HCT116 (cell line): ENCODE results near the gene NOLC1. TPM values are rescaled to one million over a fixed set of nuclear protein-coding genes. Genes with fewer than 3 reads are reported as not detected.

Experiments
- ATAC-seq: fragments of 200-7000 bp; cut with Tn5 transposase; 2 replicates; pipeline ENCODE4 v1.9.1; 2020; ENCODE audit warnings: mild to moderate bottlenecking, moderate library complexity
- BruUV-seq: library from RNA; stranded (reverse); fragments of 400-500 nt; replicated peaks from 2 replicates; lab custom pipeline; 2021; lab: Mats Ljungman, UMichigan
- CTCF ChIA-PET: fragments of 300-600 bp; sonication (Branson Sonifier 250); formaldehyde crosslinking; loops from one replicate; lab custom pipeline; 2021; ENCODE audit warnings: antibody characterized with exemption; lab: Charles Lee
- POLR2A ChIA-PET: fragments of 300-600, 350-600 bp; sonication (Branson Sonifier 250); formaldehyde crosslinking; loops from one replicate; lab custom pipeline; 2021; ENCODE audit warnings: antibody characterized with exemption; lab: Charles Lee
- RAD21 ChIA-PET, 2 experiments: fragments of 300-600 bp; sonication (Branson Sonifier 250); formaldehyde crosslinking; loops; one replicate each; lab custom pipeline; 2023; ENCODE audit warnings: low total read pairs in 2 of 2; ENCODE audit not compliant: uncharacterized antibody in 2 of 2, unreplicated experiment in 2 of 2, low non-redundant PET in 1 of 2; lab: Charles Lee
- DNase-seq: peaks from one replicate; pipeline ENCODE4 v3.0.0-alpha.2; 2010; ENCODE audit warnings: low read depth, low spot score
- H2AFZ ChIP-seq: fragments of 200-600 bp; shearing (Covaris generic), sonication (generic); 2 replicates; pipeline ENCODE4 v1.6.1; 2017; ENCODE audit warnings: low read depth, mixed run types, mixed read lengths, antibody characterized with exemption, low read length; ENCODE audit not compliant: poor library complexity, severe bottlenecking
- H3K27ac ChIP-seq: 2 replicates; pipeline ENCODE4 v1.5.1; 2012; ENCODE audit warnings: low read depth, low read length
- H3K27me3 ChIP-seq: fragments of 200-600 bp; sonication (generic); 2 replicates; pipeline ENCODE4 v1.6.1; 2016; ENCODE audit warnings: mixed run types, low read length, mixed read lengths; ENCODE audit not compliant: insufficient read depth
- H3K36me3 ChIP-seq, 2 experiments: fragments of 200-500 bp in 1 of 2; fragments of 200-600 bp in 1 of 2; sonication (Bioruptor generic) in 1 of 2; sonication (generic) in 1 of 2; 2 replicates each; pipeline versions ENCODE4 v1.5.1 to v1.6.1; 2014 to 2016; ENCODE audit warnings: low read length in 2 of 2, inconsistent platforms in 1 of 2, mixed read lengths in 1 of 2, mixed run types in 1 of 2; ENCODE audit not compliant: insufficient read depth in 2 of 2, control insufficient read depth in 1 of 2
- H3K4me1 ChIP-seq, 2 experiments: fragments of 200-600 bp in 1 of 2; sonication (generic) in 1 of 2; 2 replicates each; pipeline versions ENCODE4 v1.5.1 to v1.6.1; 2012 to 2017; ENCODE audit warnings: low read length in 2 of 2, inconsistent platforms in 1 of 2, mild to moderate bottlenecking in 1 of 2, mixed read lengths in 1 of 2, mixed run types in 1 of 2, moderate library complexity in 1 of 2; ENCODE audit not compliant: insufficient read depth in 2 of 2, control insufficient read depth in 1 of 2
- H3K4me2 ChIP-seq: fragments of 200-600 bp; sonication (generic); 2 replicates; pipeline ENCODE4 v1.6.1; 2017; ENCODE audit warnings: mixed run types, low read length, mixed read lengths
- H3K4me3 ChIP-seq, 2 experiments: fragments of 200-600 bp in 1 of 2; sonication (generic) in 1 of 2; replicated peaks in 1 of 2; 2 replicates each; pipeline ENCODE4 v1.5.1; 2011 to 2016; ENCODE audit warnings: low read length in 2 of 2, control low read depth in 1 of 2, low read depth in 1 of 2, mild to moderate bottlenecking in 1 of 2, mixed read lengths in 1 of 2, mixed run types in 1 of 2
- H3K79me2 ChIP-seq: fragments of 200-600 bp; sonication (generic); 2 replicates; pipeline ENCODE4 v1.6.1; 2017; ENCODE audit warnings: mild to moderate bottlenecking, mixed run types, low read length, moderate library complexity, mixed read lengths; ENCODE audit not compliant: insufficient read depth
- H3K9ac ChIP-seq: fragments of 200-600 bp; sonication (generic); 2 replicates; pipeline ENCODE4 v1.6.1; 2016; ENCODE audit warnings: low read length, mixed read lengths
- H3K9me2 ChIP-seq: fragments of 200-600 bp; sonication (generic), shearing (Covaris generic); 2 replicates; pipeline ENCODE4 v1.6.1; 2017; ENCODE audit warnings: mixed run types, mild to moderate bottlenecking, moderate library complexity; ENCODE audit not compliant: insufficient read depth
- H3K9me3 ChIP-seq, 2 experiments: fragments of 200-500 bp in 1 of 2; fragments of 200-600 bp in 1 of 2; sonication (Bioruptor generic) in 1 of 2; sonication (generic) in 1 of 2; 2 replicates each; pipeline ENCODE4 v1.6.1; 2014 to 2017; ENCODE audit warnings: low read length in 2 of 2, mixed read lengths in 2 of 2, inconsistent platforms in 1 of 2, low read depth in 1 of 2, mild to moderate bottlenecking in 1 of 2, mixed run types in 1 of 2, moderate library complexity in 1 of 2; ENCODE audit not compliant: control insufficient read depth in 1 of 2, insufficient read depth in 1 of 2
- H4K20me1 ChIP-seq: fragments of 200-600 bp; sonication (generic), shearing (Covaris generic); 2 replicates; pipeline ENCODE4 v1.6.1; 2017; ENCODE audit warnings: mixed run types, mild to moderate bottlenecking, moderate library complexity; ENCODE audit not compliant: insufficient read depth
- CEBPB ChIP-seq: IDR thresholded peaks from 2 replicates; pipeline ENCODE4 v1.6.1; 2012; ENCODE audit warnings: low read depth
- EGR1 ChIP-seq: IDR thresholded peaks from 2 replicates; pipeline ENCODE4 v1.6.1; 2012; ENCODE audit warnings: low read depth
- ELF1 ChIP-seq: IDR thresholded peaks from 2 replicates; pipeline ENCODE4 v1.6.1; 2012; ENCODE audit warnings: low read depth, borderline replicate concordance
- EZH2 ChIP-seq: fragments of 200-600 bp; sonication (generic); IDR thresholded peaks from 2 replicates; pipeline ENCODE4 v1.6.1; 2017; ENCODE audit warnings: antibody characterized with exemption, mixed run types
- EZH2phosphoT487 ChIP-seq: fragments of 200-600 bp; IDR thresholded peaks from 2 replicates; pipeline ENCODE4 v1.6.1; 2018; ENCODE audit warnings: antibody characterized with exemption, borderline replicate concordance
- FOSL1 ChIP-seq: IDR thresholded peaks from 2 replicates; pipeline ENCODE4 v1.6.1; 2012; ENCODE audit warnings: low read depth
- RAD21 ChIP-seq: IDR thresholded peaks from 2 replicates; pipeline ENCODE4 v1.6.1; 2012; ENCODE audit warnings: low read depth, mild to moderate bottlenecking
- SIN3A ChIP-seq: IDR thresholded peaks from 2 replicates; pipeline ENCODE4 v1.6.1; 2012; ENCODE audit warnings: low read depth
- SP1 ChIP-seq: IDR thresholded peaks from 2 replicates; pipeline ENCODE4 v1.6.1; 2012; ENCODE audit warnings: low read depth
- SRF ChIP-seq: IDR thresholded peaks from 2 replicates; pipeline ENCODE4 v1.6.1; 2012; ENCODE audit warnings: low read depth
- TCF7L2 ChIP-seq: IDR thresholded peaks from 2 replicates; pipeline ENCODE4 v1.7.0; 2011; ENCODE audit warnings: borderline replicate concordance, inconsistent platforms; ENCODE audit not compliant: insufficient read depth, insufficient read length; ENCODE audit errors: extremely low read depth
- YY1 ChIP-seq: IDR thresholded peaks from 2 replicates; pipeline ENCODE4 v1.6.1; 2011; ENCODE audit warnings: low read length, low read depth, moderate library complexity, mild to moderate bottlenecking; ENCODE audit not compliant: insufficient replicate concordance; ENCODE audit errors: extremely low read depth
- ZNF274 ChIP-seq: fragments of 200-500 bp; sonication (Bioruptor generic); IDR thresholded peaks from 2 replicates; pipeline ENCODE4 v1.6.1; 2014; ENCODE audit warnings: mild to moderate bottlenecking, low read depth, low read length, inconsistent platforms
- intact Hi-C: fragments of 100-400 bp; cut with micrococcal nuclease; formaldehyde crosslinking; loops from 2 replicates; pipeline ENCODE4 v1.10.0; 2022
- total RNA-seq: library from RNA; stranded (reverse); gene quantifications from one replicate; pipeline ENCODE4 v1.2.1, GENCODE V29; 2021; ENCODE audit not compliant: unreplicated experiment
- TF ChIP-seq, protein P1 (sequence below): IDR thresholded peaks from 2 replicates; pipeline ENCODE4 v1.6.1; 2012; ENCODE audit warnings: low read depth
- TF ChIP-seq, protein P2 (sequence below), 3 experiments: fragments of 200-600 bp in 1 of 3; sonication (generic) in 1 of 3; IDR thresholded peaks in 2 of 3; conservative IDR thresholded peaks in 1 of 3; 2 replicates each; pipeline ENCODE4 v1.5.1; 2012 to 2017; ENCODE audit warnings: low read depth in 2 of 3, low read length in 2 of 3, antibody characterized with exemption in 1 of 3, borderline replicate concordance in 1 of 3, control low read depth in 1 of 3, mild to moderate bottlenecking in 1 of 3, mixed read lengths in 1 of 3, mixed run types in 1 of 3, moderate library complexity in 1 of 3; ENCODE audit not compliant: insufficient read depth in 1 of 3
- TF ChIP-seq, protein P3 (sequence below): IDR thresholded peaks from 2 replicates; pipeline ENCODE4 v1.6.1; 2012

NOLC1 gene
- total RNA-seq, 1 experiment from 2014 or later: 231 TPM

DNA sequence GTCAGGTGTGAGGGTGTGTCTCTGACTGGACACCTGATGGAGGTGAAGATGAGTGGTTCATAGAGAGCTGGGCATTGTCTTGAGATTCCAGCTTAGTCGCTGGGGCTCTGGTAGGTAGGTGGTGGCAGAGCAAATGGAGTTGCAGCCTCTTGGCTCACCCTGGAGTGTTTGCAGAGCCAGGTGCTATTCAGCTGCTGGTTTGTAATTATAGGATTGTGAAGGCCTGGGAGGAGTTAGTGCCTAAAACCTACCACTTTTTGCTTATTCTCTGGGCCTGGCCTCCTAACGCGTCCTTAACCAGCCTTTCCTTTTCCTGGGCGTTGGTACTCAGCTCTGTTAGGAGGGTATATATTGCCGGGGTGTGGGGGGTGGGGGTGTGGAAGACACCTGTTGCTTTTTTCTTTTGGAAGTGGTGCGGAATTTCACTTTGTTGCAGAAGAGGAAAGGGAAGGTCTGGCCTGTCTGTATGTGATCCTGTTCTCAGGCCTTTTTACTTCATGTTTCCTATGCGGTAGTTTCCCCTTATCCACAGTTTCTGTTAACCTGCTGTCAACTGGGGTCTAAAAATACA lies 16.1 kb upstream of the NOLC1 start:
- H3K9me3 ChIP-seq: no peaks in the 10 kb centered on the region
- H3K9ac ChIP-seq: no peak overlapping the region
- H4K20me1 ChIP-seq: peaks cover 48% of the 10 kb centered on the region; the same call in 1 of the 2 replicates
- H3K79me2 ChIP-seq: peaks cover 82% of the 10 kb centered on the region
- no peaks in the 10 kb centered on the region for H3K9me2 ChIP-seq
- ChIA-PET RAD21 (no interaction called here), POLR2A (interaction anchor here (1.1 to 2.0 kb wide), 2 partner anchors 16 to 21 kb away, joined by 4 to 9 read pairs; partner anchors contain the start of gene NOLC1), CTCF (no interaction called here)
- no peak for TF ChIP-seq RAD21
- TF ChIP-seq CEBPB: no peak
- TF ChIP-seq EZH2: no peak
- no peak for TF ChIP-seq YY1
- TF ChIP-seq, protein P1, sequence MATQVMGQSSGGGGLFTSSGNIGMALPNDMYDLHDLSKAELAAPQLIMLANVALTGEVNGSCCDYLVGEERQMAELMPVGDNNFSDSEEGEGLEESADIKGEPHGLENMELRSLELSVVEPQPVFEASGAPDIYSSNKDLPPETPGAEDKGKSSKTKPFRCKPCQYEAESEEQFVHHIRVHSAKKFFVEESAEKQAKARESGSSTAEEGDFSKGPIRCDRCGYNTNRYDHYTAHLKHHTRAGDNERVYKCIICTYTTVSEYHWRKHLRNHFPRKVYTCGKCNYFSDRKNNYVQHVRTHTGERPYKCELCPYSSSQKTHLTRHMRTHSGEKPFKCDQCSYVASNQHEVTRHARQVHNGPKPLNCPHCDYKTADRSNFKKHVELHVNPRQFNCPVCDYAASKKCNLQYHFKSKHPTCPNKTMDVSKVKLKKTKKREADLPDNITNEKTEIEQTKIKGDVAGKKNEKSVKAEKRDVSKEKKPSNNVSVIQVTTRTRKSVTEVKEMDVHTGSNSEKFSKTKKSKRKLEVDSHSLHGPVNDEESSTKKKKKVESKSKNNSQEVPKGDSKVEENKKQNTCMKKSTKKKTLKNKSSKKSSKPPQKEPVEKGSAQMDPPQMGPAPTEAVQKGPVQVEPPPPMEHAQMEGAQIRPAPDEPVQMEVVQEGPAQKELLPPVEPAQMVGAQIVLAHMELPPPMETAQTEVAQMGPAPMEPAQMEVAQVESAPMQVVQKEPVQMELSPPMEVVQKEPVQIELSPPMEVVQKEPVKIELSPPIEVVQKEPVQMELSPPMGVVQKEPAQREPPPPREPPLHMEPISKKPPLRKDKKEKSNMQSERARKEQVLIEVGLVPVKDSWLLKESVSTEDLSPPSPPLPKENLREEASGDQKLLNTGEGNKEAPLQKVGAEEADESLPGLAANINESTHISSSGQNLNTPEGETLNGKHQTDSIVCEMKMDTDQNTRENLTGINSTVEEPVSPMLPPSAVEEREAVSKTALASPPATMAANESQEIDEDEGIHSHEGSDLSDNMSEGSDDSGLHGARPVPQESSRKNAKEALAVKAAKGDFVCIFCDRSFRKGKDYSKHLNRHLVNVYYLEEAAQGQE: no peak
- TF ChIP-seq ZNF274: no peak
- TF ChIP-seq EZH2phosphoT487: no peak
- TF ChIP-seq SIN3A: no peak
- TF ChIP-seq FOSL1: no peak
- TF ChIP-seq SP1: no peak
- no peak for TF ChIP-seq TCF7L2
- no peak for TF ChIP-seq EGR1
- TF ChIP-seq, protein P2, sequence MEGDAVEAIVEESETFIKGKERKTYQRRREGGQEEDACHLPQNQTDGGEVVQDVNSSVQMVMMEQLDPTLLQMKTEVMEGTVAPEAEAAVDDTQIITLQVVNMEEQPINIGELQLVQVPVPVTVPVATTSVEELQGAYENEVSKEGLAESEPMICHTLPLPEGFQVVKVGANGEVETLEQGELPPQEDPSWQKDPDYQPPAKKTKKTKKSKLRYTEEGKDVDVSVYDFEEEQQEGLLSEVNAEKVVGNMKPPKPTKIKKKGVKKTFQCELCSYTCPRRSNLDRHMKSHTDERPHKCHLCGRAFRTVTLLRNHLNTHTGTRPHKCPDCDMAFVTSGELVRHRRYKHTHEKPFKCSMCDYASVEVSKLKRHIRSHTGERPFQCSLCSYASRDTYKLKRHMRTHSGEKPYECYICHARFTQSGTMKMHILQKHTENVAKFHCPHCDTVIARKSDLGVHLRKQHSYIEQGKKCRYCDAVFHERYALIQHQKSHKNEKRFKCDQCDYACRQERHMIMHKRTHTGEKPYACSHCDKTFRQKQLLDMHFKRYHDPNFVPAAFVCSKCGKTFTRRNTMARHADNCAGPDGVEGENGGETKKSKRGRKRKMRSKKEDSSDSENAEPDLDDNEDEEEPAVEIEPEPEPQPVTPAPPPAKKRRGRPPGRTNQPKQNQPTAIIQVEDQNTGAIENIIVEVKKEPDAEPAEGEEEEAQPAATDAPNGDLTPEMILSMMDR (IDR thresholded peaks at IDR 0.05 in 2 of 3, conservative IDR thresholded peaks at IDR 0.05 in 1 of 3; ENCODE audit: borderline replicate concordance in 1 of 3, insufficient read depth in 1 of 3, low read depth in 2 of 3, low read length in 2 of 3): no peak
- TF ChIP-seq SRF: no peak
- TF ChIP-seq, protein P3, sequence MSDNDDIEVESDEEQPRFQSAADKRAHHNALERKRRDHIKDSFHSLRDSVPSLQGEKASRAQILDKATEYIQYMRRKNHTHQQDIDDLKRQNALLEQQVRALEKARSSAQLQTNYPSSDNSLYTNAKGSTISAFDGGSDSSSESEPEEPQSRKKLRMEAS: no peak
- no peak for TF ChIP-seq ELF1
- DNase-seq (no peak), ATAC-seq (no peak)
- no TSS peak for BruUV-seq
- no peak overlapping the region; the same call in 1 of the 2 replicates for H3K27ac ChIP-seq
- intact Hi-C loops: no loop called here
- H3K36me3 ChIP-seq: peaks cover 33 to 66% of the 10 kb centered on the region in 2 experiments
- H2AFZ ChIP-seq: no peak overlapping the region
- 0 out of 2 replicates have a peak overlapping the region, but pooled peaks have one; percentile 8 for H3K4me2 ChIP-seq
- no peak overlapping the region for H3K4me3 ChIP-seq
- H3K4me1 ChIP-seq: peaks cover 20 to 33% of the 10 kb centered on the region in 2 experiments
- no peaks in the 10 kb centered on the region for H3K27me3 ChIP-seq
